ENCODE results near the gene TTN.
"Not testable (repeated sequence)": the region's sequence is repeated elsewhere in the genome, so short reads cannot be mapped to it uniquely, and the experiment has no call there.

Gene TTN

GRCh38 chr2:178525460-178525859 is 281.8 kb downstream of the TTN start:
- H3K4me1 ChIP-seq (ENCODE audit: control insufficient read depth, insufficient read depth, low read length, poor library complexity, severe bottlenecking); H3K9me3 ChIP-seq (ENCODE audit: control insufficient read depth, low read length); H3K4me3 ChIP-seq (ENCODE audit: extremely low read depth, insufficient read depth, low read length, poor library complexity, severe bottlenecking); H3K36me3 ChIP-seq (ENCODE audit: control insufficient read depth, insufficient read depth, low read length); H3K27ac ChIP-seq (ENCODE audit: low read depth, low read length, severe bottlenecking): not testable (repeated sequence)
- WGBS, 2 experiments (ENCODE audit: insufficient coverage in 2 of 2), result no CpG with 5 or more reads among the region's 1 CpG

- not testable (repeated sequence) for H3K27ac ChIP-seq (ENCODE audit: low read depth, low read length, severe bottlenecking); H3K36me3 ChIP-seq (ENCODE audit: control insufficient read depth, insufficient read depth, low read length); H3K4me3 ChIP-seq (ENCODE audit: extremely low read depth, insufficient read depth, low read length, poor library complexity, severe bottlenecking); H3K9me3 ChIP-seq (ENCODE audit: control insufficient read depth, low read length); H3K4me1 ChIP-seq (ENCODE audit: control insufficient read depth, insufficient read depth, low read length, poor library complexity, severe bottlenecking)
- no CpG with 5 or more reads among the region's 5 CpGs for WGBS, 2 experiments (ENCODE audit: insufficient coverage in 2 of 2)
Observed at GRCh38 chr2:178525010-178525409, 282.2 kb downstream of the TTN start.

- H3K36me3 ChIP-seq (ENCODE audit: control insufficient read depth, insufficient read depth, low read length), result peaks cover 5% of the 10 kb centered on the region
- no peaks in the 10 kb centered on the region for H3K9me3 ChIP-seq (ENCODE audit: control insufficient read depth, low read length)
- H3K27ac ChIP-seq (ENCODE audit: low read depth, low read length, severe bottlenecking), result peak overlapping the region; percentile 64
- H3K4me1 ChIP-seq (ENCODE audit: control insufficient read depth, insufficient read depth, low read length, poor library complexity, severe bottlenecking), result no peaks in the 10 kb centered on the region
- WGBS, 2 experiments (ENCODE audit: insufficient coverage in 2 of 2), result 63 to 67% methylated on average over 3 of the region's 8 CpGs
- peak overlapping the region; percentile 52 for H3K4me3 ChIP-seq (ENCODE audit: extremely low read depth, insufficient read depth, low read length, poor library complexity, severe bottlenecking)
Observed at GRCh38 chr2:178523596-178524134, 283.6 kb downstream of the TTN start.

GRCh38 chr2:178522950-178523595 is 284.1 kb downstream of the TTN start:
- Histone ChIP-seq H3K27ac (ENCODE audit: low read depth, low read length, severe bottlenecking) (peak overlapping the region; percentile 64), H3K36me3 (ENCODE audit: control insufficient read depth, insufficient read depth, low read length) (peaks cover 10% of the 10 kb centered on the region), H3K9me3 (ENCODE audit: control insufficient read depth, low read length) (no peaks in the 10 kb centered on the region), H3K4me1 (ENCODE audit: control insufficient read depth, insufficient read depth, low read length, poor library complexity, severe bottlenecking) (no peaks in the 10 kb centered on the region), H3K4me3 (ENCODE audit: extremely low read depth, insufficient read depth, low read length, poor library complexity, severe bottlenecking) (peak overlapping the region; percentile 52)
- 59% methylated on average over 18 to 25 of the region's 25 CpGs for WGBS, 2 experiments (ENCODE audit: insufficient coverage in 2 of 2)

- Histone ChIP-seq H3K36me3 (ENCODE audit: control insufficient read depth, insufficient read depth, low read length) (peaks cover 17% of the 10 kb centered on the region), H3K4me3 (ENCODE audit: extremely low read depth, insufficient read depth, low read length, poor library complexity, severe bottlenecking) (no peak overlapping the region), H3K4me1 (ENCODE audit: control insufficient read depth, insufficient read depth, low read length, poor library complexity, severe bottlenecking) (no peaks in the 10 kb centered on the region), H3K27ac (ENCODE audit: low read depth, low read length, severe bottlenecking) (no peak overlapping the region), H3K9me3 (ENCODE audit: control insufficient read depth, low read length) (no peaks in the 10 kb centered on the region)
- 91 to 94% methylated on average over 6 to 8 of the region's 11 CpGs for WGBS, 2 experiments (ENCODE audit: insufficient coverage in 2 of 2)
Observed at GRCh38 chr2:178521304-178522150, 285.7 kb downstream of the TTN start.

- WGBS, 2 experiments (ENCODE audit: insufficient coverage in 2 of 2), result no CpG with 5 or more reads among the region's 1 CpG
- no peaks in the 10 kb centered on the region for H3K4me1 ChIP-seq (ENCODE audit: control insufficient read depth, insufficient read depth, low read length, poor library complexity, severe bottlenecking)
- no peak overlapping the region for H3K27ac ChIP-seq (ENCODE audit: low read depth, low read length, severe bottlenecking)
- no peaks in the 10 kb centered on the region for H3K9me3 ChIP-seq (ENCODE audit: control insufficient read depth, low read length)
- H3K4me3 ChIP-seq (ENCODE audit: extremely low read depth, insufficient read depth, low read length, poor library complexity, severe bottlenecking), result no peak overlapping the region
- peaks cover 21% of the 10 kb centered on the region for H3K36me3 ChIP-seq (ENCODE audit: control insufficient read depth, insufficient read depth, low read length)
Observed at GRCh38 chr2:178517496-178517895, 289.7 kb downstream of the TTN start.

- no peaks in the 10 kb centered on the region for H3K9me3 ChIP-seq (ENCODE audit: control insufficient read depth, low read length)
- no CpG with 5 or more reads among the region's 2 CpGs for WGBS, 2 experiments (ENCODE audit: insufficient coverage in 2 of 2)
- no peak overlapping the region for H3K27ac ChIP-seq (ENCODE audit: low read depth, low read length, severe bottlenecking)
- no peaks in the 10 kb centered on the region for H3K4me1 ChIP-seq (ENCODE audit: control insufficient read depth, insufficient read depth, low read length, poor library complexity, severe bottlenecking)
- no peak overlapping the region for H3K4me3 ChIP-seq (ENCODE audit: extremely low read depth, insufficient read depth, low read length, poor library complexity, severe bottlenecking)
- H3K36me3 ChIP-seq (ENCODE audit: control insufficient read depth, insufficient read depth, low read length), result peaks cover 26% of the 10 kb centered on the region
Observed at GRCh38 chr2:178514664-178515063, 292.6 kb downstream of the TTN start.

GRCh38 chr2:178513876-178514275 is 293.3 kb downstream of the TTN start:
- no peaks in the 10 kb centered on the region for H3K9me3 ChIP-seq (ENCODE audit: control insufficient read depth, low read length)
- no peak overlapping the region for H3K27ac ChIP-seq (ENCODE audit: low read depth, low read length, severe bottlenecking)
- H3K36me3 ChIP-seq (ENCODE audit: control insufficient read depth, insufficient read depth, low read length), result peaks cover 26% of the 10 kb centered on the region
- no peaks in the 10 kb centered on the region for H3K4me1 ChIP-seq (ENCODE audit: control insufficient read depth, insufficient read depth, low read length, poor library complexity, severe bottlenecking)
- WGBS, 2 experiments (ENCODE audit: insufficient coverage in 2 of 2), result 86 to 90% methylated on average over 1 to 4 of the region's 4 CpGs
- H3K4me3 ChIP-seq (ENCODE audit: extremely low read depth, insufficient read depth, low read length, poor library complexity, severe bottlenecking), result no peak overlapping the region

- Histone ChIP-seq H3K27ac (ENCODE audit: low read depth, low read length, severe bottlenecking) (no peak overlapping the region), H3K9me3 (ENCODE audit: control insufficient read depth, low read length) (no peaks in the 10 kb centered on the region), H3K4me3 (ENCODE audit: extremely low read depth, insufficient read depth, low read length, poor library complexity, severe bottlenecking) (no peak overlapping the region), H3K36me3 (ENCODE audit: control insufficient read depth, insufficient read depth, low read length) (peaks cover 15% of the 10 kb centered on the region), H3K4me1 (ENCODE audit: control insufficient read depth, insufficient read depth, low read length, poor library complexity, severe bottlenecking) (no peaks in the 10 kb centered on the region)
- whole genome bisulfite sequencing, 2 experiments (ENCODE audit: insufficient coverage in 2 of 2), result 100% methylated on average over 1 of the region's 2 CpGs; no CpG with 5 or more reads in 1 of the 2 experiments
Observed at GRCh38 chr2:178512484-178512883, 294.7 kb downstream of the TTN start.

- H3K36me3 ChIP-seq (ENCODE audit: control insufficient read depth, insufficient read depth, low read length), result peaks cover 23% of the 10 kb centered on the region
- no peak overlapping the region for H3K4me3 ChIP-seq (ENCODE audit: extremely low read depth, insufficient read depth, low read length, poor library complexity, severe bottlenecking)
- WGBS, 2 experiments (ENCODE audit: insufficient coverage in 2 of 2), result 80 to 81% methylated on average over 5 of the region's 6 CpGs
- no peaks in the 10 kb centered on the region for H3K4me1 ChIP-seq (ENCODE audit: control insufficient read depth, insufficient read depth, low read length, poor library complexity, severe bottlenecking)
- H3K27ac ChIP-seq (ENCODE audit: low read depth, low read length, severe bottlenecking), result no peak overlapping the region
- H3K9me3 ChIP-seq (ENCODE audit: control insufficient read depth, low read length), result no peaks in the 10 kb centered on the region
Observed at GRCh38 chr2:178510384-178510783, 296.8 kb downstream of the TTN start.

GRCh38 chr2:178508646-178509045 is 298.6 kb downstream of the TTN start:
- WGBS, 2 experiments (ENCODE audit: insufficient coverage in 2 of 2), result no CpG with 5 or more reads among the region's 2 CpGs

More at GRCh38 chr2:178508646-178509045, 298.6 kb downstream of the TTN start:
- Histone ChIP-seq H3K4me3 (ENCODE audit: extremely low read depth, insufficient read depth, low read length, poor library complexity, severe bottlenecking) (no peak overlapping the region), H3K27ac (ENCODE audit: low read depth, low read length, severe bottlenecking) (no peak overlapping the region), H3K36me3 (ENCODE audit: control insufficient read depth, insufficient read depth, low read length) (peaks cover 24% of the 10 kb centered on the region), H3K9me3 (ENCODE audit: control insufficient read depth, low read length) (no peaks in the 10 kb centered on the region), H3K4me1 (ENCODE audit: control insufficient read depth, insufficient read depth, low read length, poor library complexity, severe bottlenecking) (no peaks in the 10 kb centered on the region)
